IMR-90 (cell line): ENCODE data around the gene MOG. TPM values are rescaled to one million over a fixed set of nuclear protein-coding genes. Genes with fewer than 3 reads are reported as not detected.

Source experiments
- ATAC-seq: fragments of 200-7000 bp; cut with Tn5 transposase; 2 replicates; pipeline ENCODE4 v1.9.1; 2020; ENCODE audit warnings: low read depth, mild to moderate bottlenecking, moderate library complexity
- BruUV-seq: library from RNA; stranded (reverse); fragments of 400-500 nt; replicated peaks from 2 replicates; lab custom pipeline; 2021; lab: Mats Ljungman, UMichigan
- CTCF ChIA-PET: fragments of 300-600 bp; formaldehyde crosslinking; extraction: SDS; loops from one replicate; lab custom pipeline; 2021; ENCODE audit warnings: antibody characterized with exemption; lab: Yijun Ruan, JAX
- POLR2A ChIA-PET: fragments of 300-600 bp; sonication (Branson Sonifier 250); formaldehyde crosslinking; loops from one replicate; lab custom pipeline; 2022; ENCODE audit warnings: antibody characterized with exemption; ENCODE audit not compliant: unreplicated experiment; lab: Charles Lee
- DNase-seq: peaks from one replicate; pipeline ENCODE4 v3.0.0; 2013
- H2AFZ ChIP-seq: replicated peaks from 2 replicates; pipeline ENCODE3; 2013; ENCODE audit warnings: low read length, mild to moderate bottlenecking; ENCODE audit not compliant: poor library complexity
- H2AK5ac ChIP-seq: 2 replicates; pipeline ENCODE4 v1.6.1; 2013; ENCODE audit warnings: low read depth, low read length, inconsistent platforms
- H2AK9ac ChIP-seq: replicated peaks from 2 replicates; pipeline ENCODE3; 2013; ENCODE audit warnings: mild to moderate bottlenecking, low read depth, low read length, moderate library complexity; ENCODE audit not compliant: poor library complexity
- H2BK120ac ChIP-seq: 2 replicates; pipeline ENCODE4 v1.6.1; 2013; ENCODE audit warnings: low read depth, low read length, inconsistent platforms
- H2BK15ac ChIP-seq: 3 replicates; pipeline ENCODE4 v1.6.1; 2013; ENCODE audit warnings: low read depth, low read length, inconsistent platforms
- H2BK20ac ChIP-seq: 2 replicates; pipeline ENCODE4 v1.6.1; 2013; ENCODE audit warnings: low read depth, mild to moderate bottlenecking, inconsistent platforms, low read length, moderate library complexity
- H2BK5ac ChIP-seq: 2 replicates; pipeline ENCODE4 v1.6.1; 2013; ENCODE audit warnings: mild to moderate bottlenecking, low read depth, low read length, inconsistent platforms; ENCODE audit not compliant: poor library complexity, severe bottlenecking
- H3K14ac ChIP-seq: replicated peaks from 2 replicates; pipeline ENCODE4 v1.6.1; 2013; ENCODE audit warnings: low read depth, low read length, inconsistent platforms
- H3K18ac ChIP-seq: 2 replicates; pipeline ENCODE4 v1.6.1; 2013; ENCODE audit warnings: low read depth, low read length, control low read depth
- H3K23ac ChIP-seq: 2 replicates; pipeline ENCODE4 v1.6.1; 2013; ENCODE audit warnings: low read depth, low read length, inconsistent platforms
- H3K27ac ChIP-seq: 2 replicates; pipeline ENCODE4 v1.5.1; 2013; ENCODE audit warnings: mild to moderate bottlenecking, control low read depth, low read length; ENCODE audit not compliant: insufficient read depth
- H3K27me3 ChIP-seq: 2 replicates; pipeline ENCODE4 v1.6.1; 2013; ENCODE audit warnings: low read length; ENCODE audit not compliant: control insufficient read depth, insufficient read depth
- H3K36me3 ChIP-seq: 2 replicates; pipeline ENCODE4 v1.6.1; 2013; ENCODE audit warnings: low read length, mixed read lengths; ENCODE audit not compliant: control insufficient read depth, insufficient read depth
- H3K4ac ChIP-seq: 2 replicates; pipeline ENCODE4 v1.6.1; 2013; ENCODE audit warnings: low read depth, low read length, inconsistent platforms
- H3K4me1 ChIP-seq: 2 replicates; pipeline ENCODE4 v1.6.1; 2013; ENCODE audit warnings: low read length, mixed read lengths; ENCODE audit not compliant: control insufficient read depth, insufficient read depth
- H3K4me2 ChIP-seq: 2 replicates; pipeline ENCODE4 v1.6.1; 2013; ENCODE audit warnings: low read depth, mild to moderate bottlenecking, control low read depth, low read length, moderate library complexity
- H3K4me3 ChIP-seq: 2 replicates; pipeline ENCODE4 v1.5.1; 2013; ENCODE audit warnings: low read depth, mild to moderate bottlenecking, control low read depth, low read length, moderate library complexity; ENCODE audit not compliant: insufficient read depth
- H3K56ac ChIP-seq: 2 replicates; pipeline ENCODE4 v1.6.1; 2013; ENCODE audit warnings: low read length, inconsistent platforms; ENCODE audit not compliant: insufficient read depth; ENCODE audit errors: extremely low read depth
- H3K79me1 ChIP-seq, 2 experiments: 2 replicates each; pipeline ENCODE4 v1.6.1; 2013; ENCODE audit warnings: low read length in 2 of 2, inconsistent platforms in 1 of 2, low read depth in 1 of 2
- H3K9ac ChIP-seq: 2 replicates; pipeline ENCODE4 v1.6.1; 2013; ENCODE audit warnings: low read depth, low read length, control low read depth
- H3K9me1 ChIP-seq: 2 replicates; pipeline ENCODE4 v1.6.1; 2013; ENCODE audit warnings: low read length, inconsistent platforms; ENCODE audit not compliant: insufficient read depth
- H3K9me3 ChIP-seq: 2 replicates; pipeline ENCODE4 v1.6.1; 2013; ENCODE audit warnings: low read length; ENCODE audit not compliant: control insufficient read depth, insufficient read depth
- H4K20me1 ChIP-seq: 2 replicates; pipeline ENCODE4 v1.6.1; 2013; ENCODE audit warnings: low read length, inconsistent platforms; ENCODE audit not compliant: insufficient read depth
- H4K5ac ChIP-seq: 2 replicates; pipeline ENCODE4 v1.6.1; 2013; ENCODE audit warnings: mild to moderate bottlenecking, low read depth, low read length, control low read depth
- H4K8ac ChIP-seq, 2 experiments: 2 replicates each; pipeline ENCODE4 v1.6.1; 2013; ENCODE audit warnings: low read depth in 2 of 2, low read length in 2 of 2, control low read depth in 1 of 2, inconsistent platforms in 1 of 2
- H4K91ac ChIP-seq: 2 replicates; pipeline ENCODE4 v1.6.1; 2013; ENCODE audit warnings: low read depth, low read length, inconsistent platforms; ENCODE audit not compliant: insufficient read depth
- BHLHE40 ChIP-seq: fragments of 150-350 bp; IDR thresholded peaks from 2 replicates; pipeline ENCODE4 v1.6.1; 2016; ENCODE audit warnings: mild to moderate bottlenecking, low read depth, low read length
- CEBPB ChIP-seq: IDR thresholded peaks from 2 replicates; pipeline ENCODE4 v1.6.1; 2012; ENCODE audit warnings: low read depth, low read length, improper control_type of control experiment
- FOS ChIP-seq: fragments of 150-350 bp; IDR thresholded peaks from 2 replicates; pipeline ENCODE4 v1.6.1; 2016; ENCODE audit warnings: low read depth, low read length
- MAFK ChIP-seq: IDR thresholded peaks from 2 replicates; pipeline ENCODE4 v1.6.1; 2012; ENCODE audit warnings: low read depth, low read length, improper control_type of control experiment
- MAZ ChIP-seq: IDR thresholded peaks from 2 replicates; pipeline ENCODE4 v1.6.1; 2012; ENCODE audit warnings: low read depth, mild to moderate bottlenecking, low read length, improper control_type of control experiment, moderate library complexity, borderline replicate concordance
- NFE2L2 ChIP-seq: fragments of 150-350 bp; IDR thresholded peaks from 2 replicates; pipeline ENCODE4 v1.6.1; 2016; ENCODE audit warnings: low read depth, mild to moderate bottlenecking, low read length
- POLR2A ChIP-seq: IDR thresholded peaks from 2 replicates; pipeline ENCODE4 v1.6.1; 2012; ENCODE audit warnings: mild to moderate bottlenecking, low read depth, low read length
- RCOR1 ChIP-seq: IDR thresholded peaks from 2 replicates; pipeline ENCODE4 v1.6.1; 2012; ENCODE audit warnings: mild to moderate bottlenecking, low read length, improper control_type of control experiment; ENCODE audit not compliant: insufficient replicate concordance
- RFX5 ChIP-seq: IDR thresholded peaks from 2 replicates; pipeline ENCODE4 v1.8.0; 2012; ENCODE audit warnings: low read depth, mild to moderate bottlenecking, low read length, moderate library complexity
- SMC3 ChIP-seq: fragments of 150-350 bp; IDR thresholded peaks from 2 replicates; pipeline ENCODE4 v1.6.1; 2016; ENCODE audit warnings: low read depth, mild to moderate bottlenecking, antibody characterized with exemption, low read length, moderate library complexity
- USF2 ChIP-seq: fragments of 150-350 bp; IDR thresholded peaks from 2 replicates; pipeline ENCODE4 v1.6.1; 2017; ENCODE audit warnings: mild to moderate bottlenecking, antibody characterized with exemption, low read length, low read depth
- WGBS, 2 experiments: methylation state at CpG; one replicate each; pipeline versions ENCODE4 v1.1.5 to v1.1.7; 2013; ENCODE audit warnings: missing lambda C conversion rate in 2 of 2; ENCODE audit not compliant: insufficient read length in 1 of 2; ENCODE audit errors: extremely low coverage in 2 of 2; 5-methylcytosine and 5-hydroxymethylcytosine counted together
- dilution Hi-C: fragments of 300-500 bp; cut with HindIII; formaldehyde crosslinking; loops from one replicate; pipeline ENCODE4 v1.14.3; 2018; ENCODE audit warnings: low sequenced_read_pairs; ENCODE audit not compliant: unreplicated experiment
- in situ Hi-C: fragments of 300-500 bp; cut with MboI; formaldehyde crosslinking; loops from 3 replicates; pipeline ENCODE4 v1.14.3; 2019; ENCODE audit warnings: low sequenced_read_pairs, inconsistent platforms, mixed read lengths
- intact Hi-C: fragments of 100-400 bp; cut with micrococcal nuclease; formaldehyde crosslinking; loops from 2 replicates; pipeline ENCODE4 v1.10.0; 2022
- polyA plus RNA-seq, 3 experiments: library from polyadenylated mRNA; depleted of rRNA; stranded (reverse); fragments of >200 nt; gene quantifications; 2 replicates each; pipeline ENCODE4 v1.2.3, GENCODE V29; 2012; ENCODE audit warnings: low replicate concordance in 1 of 3
- total RNA-seq: library from RNA; depleted of rRNA; stranded (reverse); fragments of >200 nt; gene quantifications from 2 replicates; pipeline ENCODE4 v1.2.3, GENCODE V29; 2012

The MOG gene
- total and polyA plus RNA-seq, 2 of the 4 experiments (the other 2 are of a cell fraction): not detected

DNA sequence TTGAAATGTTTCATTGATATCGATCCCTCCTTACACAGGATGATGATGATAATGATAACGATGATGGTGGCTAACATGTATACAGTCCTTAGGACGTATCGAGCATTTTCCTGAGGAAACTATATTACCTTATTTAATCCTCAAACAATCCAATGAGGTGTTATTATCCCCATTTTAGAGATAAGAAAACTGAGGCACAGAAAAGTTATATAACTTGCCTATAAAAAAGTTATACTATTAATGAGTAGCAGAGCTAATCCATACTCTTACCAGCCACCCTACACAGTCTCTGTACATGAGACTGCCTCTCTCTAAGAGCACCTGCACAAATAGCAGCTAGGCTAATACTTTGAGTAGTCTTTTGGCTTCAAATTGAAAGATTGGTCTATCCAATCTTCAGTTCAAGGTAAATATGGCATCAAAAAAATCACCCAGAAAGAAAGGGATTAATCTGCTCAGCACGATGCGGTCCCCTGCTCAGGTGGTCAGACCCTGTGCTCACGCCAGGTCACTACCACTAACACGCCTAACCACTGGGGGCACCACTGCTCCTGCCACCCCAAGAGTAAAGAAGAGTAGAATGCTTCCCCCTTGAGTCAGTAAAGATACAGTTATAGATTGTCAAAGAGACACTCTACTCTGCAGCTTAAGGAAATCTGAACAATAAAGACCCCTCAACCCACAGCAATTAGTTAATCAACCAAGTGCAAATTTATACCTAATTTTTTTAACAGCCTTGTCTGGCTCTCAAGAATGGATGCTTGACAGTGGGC, 38.9 kb upstream of the MOG start:
- Histone ChIP-seq H3K9me1 (peaks cover 8% of the 10 kb centered on the region; the same call in 1 of the 2 replicates), H4K91ac (no peak overlapping the region), H3K27me3 (no peaks in the 10 kb centered on the region), H2BK120ac (no peak overlapping the region), H2BK5ac (no peak overlapping the region), H2AK5ac (no peak overlapping the region), H3K9me3 (no peaks in the 10 kb centered on the region), H3K27ac (no peak overlapping the region), H3K9ac (no peak overlapping the region), H2BK15ac (no peak overlapping the region), H4K5ac (no peak overlapping the region), H3K23ac (no peak overlapping the region), H3K4me2 (no peak overlapping the region), H4K20me1 (no peaks in the 10 kb centered on the region), H3K4me1 (no peaks in the 10 kb centered on the region), H3K4ac (no peak overlapping the region), H3K14ac (no peak overlapping the region), H2AFZ (no peak overlapping the region), H4K8ac (no peak overlapping the region), H3K18ac (no peak overlapping the region), H3K79me1 (peaks cover 5 to 6% of the 10 kb centered on the region in 2 experiments; a peak in 2 of 4 replicates), H3K56ac (no peak overlapping the region), H3K36me3 (peaks cover 52% of the 10 kb centered on the region), H2AK9ac (no peak overlapping the region), H3K4me3 (no peak overlapping the region), H2BK20ac (no peak overlapping the region)
- ATAC-seq (no peak), DNase-seq (no peak)
- WGBS, 2 experiments: no CpG with 5 or more reads among the region's 8 CpGs
- TF ChIP-seq NFE2L2 (no peak), MAFK (no peak), CEBPB (no peak), RCOR1 (no peak), FOS (no peak), USF2 (no peak), BHLHE40 (no peak), POLR2A (no peak), RFX5 (no peak), SMC3 (no peak), MAZ (no peak)
- dilution Hi-C loops (no loop called here), in situ Hi-C loops (no loop called here), intact Hi-C loops (no loop called here)
- CTCF ChIA-PET: no interaction called here
- BruUV-seq: no TSS peak
- POLR2A ChIA-PET: no interaction called here
